KOPT-K1 (cell line): ENCODE measurements around the gene DRAXIN.
A peak's percentile ranks its signal among the peaks of the same experiment; 100 is the strongest.
"Not testable (repeated sequence)": the region's sequence is repeated elsewhere in the genome, so short reads cannot be mapped to it uniquely, and the experiment has no call there.

Experiments
- H3K27ac ChIP-seq: fragments of 200-600 bp; sonication (generic); 2 replicates; pipeline ENCODE4 v1.5.1; 2016; ENCODE audit warnings: antibody characterized with exemption, mild to moderate bottlenecking, low read depth, low read length; ENCODE audit not compliant: poor library complexity, severe bottlenecking
- H3K36me3 ChIP-seq: fragments of 200-600 bp; sonication (generic); 2 replicates; pipeline ENCODE4 v1.5.1; 2017; ENCODE audit warnings: antibody characterized with exemption, mild to moderate bottlenecking, low read length, moderate library complexity; ENCODE audit not compliant: insufficient read depth
- H3K9me3 ChIP-seq: fragments of 200-600 bp; sonication (generic); 2 replicates; pipeline ENCODE4 v1.5.1; 2017; ENCODE audit warnings: antibody characterized with exemption, low read length, mild to moderate bottlenecking; ENCODE audit not compliant: insufficient read depth, poor library complexity, severe bottlenecking

The DRAXIN gene

GRCh38 chr1:11691302-11691914, at the start of gene DRAXIN:
Gene DRAXIN, plus strand, starts transcription at chr1:11691710. Its CDS starts 14,549 bp downstream, at chr1:11706259.
- Histone ChIP-seq H3K27ac (peak within 1 kb of the TSS; percentile 52), H3K36me3 (no peaks in the 10 kb centered on the region), H3K9me3 (no peaks in the 10 kb centered on the region)

- no peak overlapping the region for H3K27ac ChIP-seq
- no peaks in the 10 kb centered on the region for H3K9me3 ChIP-seq
- H3K36me3 ChIP-seq, result no peaks in the 10 kb centered on the region
Measured at GRCh38 chr1:11641776-11642305, 49.7 kb upstream of the DRAXIN start.

- not testable (repeated sequence) for H3K27ac ChIP-seq, H3K9me3 ChIP-seq, H3K36me3 ChIP-seq
Measured at GRCh38 chr1:11642418-11643017, 49.0 kb upstream of the DRAXIN start.

GRCh38 chr1:11643782-11644181, 47.7 kb upstream of the DRAXIN start:
- Histone ChIP-seq H3K27ac (no peak overlapping the region), H3K9me3 (no peaks in the 10 kb centered on the region), H3K36me3 (no peaks in the 10 kb centered on the region)

- H3K27ac ChIP-seq, result no peak overlapping the region
- no peaks in the 10 kb centered on the region for H3K9me3 ChIP-seq
- H3K36me3 ChIP-seq, result no peaks in the 10 kb centered on the region
Measured at GRCh38 chr1:11645270-11645669, 46.2 kb upstream of the DRAXIN start.

GRCh38 chr1:11645670-11646265, 45.7 kb upstream of the DRAXIN start:
- H3K36me3 ChIP-seq, result no peaks in the 10 kb centered on the region
- H3K9me3 ChIP-seq, result no peaks in the 10 kb centered on the region
- H3K27ac ChIP-seq, result no peak overlapping the region

GRCh38 chr1:11646317-11646716, 45.2 kb upstream of the DRAXIN start:
- Histone ChIP-seq H3K36me3 (no peaks in the 10 kb centered on the region), H3K27ac (no peak overlapping the region), H3K9me3 (no peaks in the 10 kb centered on the region)

- Histone ChIP-seq H3K9me3 (no peaks in the 10 kb centered on the region), H3K27ac (no peak overlapping the region), H3K36me3 (no peaks in the 10 kb centered on the region)
Measured at GRCh38 chr1:11647333-11647732, 44.2 kb upstream of the DRAXIN start.

- no peak overlapping the region for H3K27ac ChIP-seq
- H3K9me3 ChIP-seq, result no peaks in the 10 kb centered on the region
- no peaks in the 10 kb centered on the region for H3K36me3 ChIP-seq
Measured at GRCh38 chr1:11648039-11648438, 43.5 kb upstream of the DRAXIN start.

- no peaks in the 10 kb centered on the region for H3K9me3 ChIP-seq
- H3K36me3 ChIP-seq, result no peaks in the 10 kb centered on the region
- H3K27ac ChIP-seq, result no peak overlapping the region
Measured at GRCh38 chr1:11648732-11649158, 42.8 kb upstream of the DRAXIN start.

- Histone ChIP-seq H3K27ac (no peak overlapping the region), H3K36me3 (no peaks in the 10 kb centered on the region), H3K9me3 (no peaks in the 10 kb centered on the region)
Measured at GRCh38 chr1:11649237-11649623, 42.3 kb upstream of the DRAXIN start.

GRCh38 chr1:11649624-11650330, 41.7 kb upstream of the DRAXIN start:
- no peak overlapping the region for H3K27ac ChIP-seq
- H3K36me3 ChIP-seq, result no peaks in the 10 kb centered on the region
- H3K9me3 ChIP-seq, result no peaks in the 10 kb centered on the region

- H3K36me3 ChIP-seq, result no peaks in the 10 kb centered on the region
- no peak overlapping the region for H3K27ac ChIP-seq
- H3K9me3 ChIP-seq, result no peaks in the 10 kb centered on the region
Measured at GRCh38 chr1:11650331-11650991, 41.0 kb upstream of the DRAXIN start.

- no peaks in the 10 kb centered on the region for H3K36me3 ChIP-seq
- no peaks in the 10 kb centered on the region for H3K9me3 ChIP-seq
- no peak overlapping the region for H3K27ac ChIP-seq
Measured at GRCh38 chr1:11651017-11651416, 40.5 kb upstream of the DRAXIN start.
